Lung (tissue), 12 donors: ENCODE measurements around the gene MLX. TPM values are rescaled to one million over a fixed set of nuclear protein-coding genes. Genes with fewer than 3 reads are reported as not detected.
"Not testable (repeated sequence)": the region's sequence is repeated elsewhere in the genome, so short reads cannot be mapped to it uniquely, and the experiment has no call there.

ENCODE experiments used
- ATAC-seq: fragments of 200-7000 bp; cut with Tn5 transposase; one replicate; pipeline ENCODE4 v1.9.1; 2020; ENCODE audit warnings: moderate number of reproducible peaks; ENCODE audit not compliant: insufficient read depth, low FRiP score
- DNase-seq, 3 donors: peaks; one replicate each; pipeline ENCODE4 v3.0.0-alpha.2; 2013 to 2017
- H3K27ac ChIP-seq, 2 donors: one replicate each; pipeline ENCODE4 v1.5.1; 2013; ENCODE audit warnings: mild to moderate bottlenecking in 2 of 2, moderate library complexity in 2 of 2, control low read depth in 1 of 2, inconsistent platforms in 1 of 2, low read depth in 1 of 2, low read length in 1 of 2
- H3K27me3 ChIP-seq, 3 donors: one replicate each; pipeline ENCODE4 v1.5.1; 2013; ENCODE audit warnings: low read length in 2 of 3; ENCODE audit not compliant: control insufficient read depth in 3 of 3, insufficient read depth in 3 of 3
- H3K36me3 ChIP-seq, 4 donors: one replicate each; pipeline ENCODE4 v1.5.1; 2013; ENCODE audit warnings: low read length in 4 of 4, mild to moderate bottlenecking in 1 of 4, moderate library complexity in 1 of 4; ENCODE audit not compliant: control insufficient read depth in 4 of 4, insufficient read depth in 4 of 4
- H3K4me1 ChIP-seq, 5 donors: one replicate each; pipeline ENCODE4 v1.5.1; 2013; ENCODE audit warnings: low read length in 5 of 5, mild to moderate bottlenecking in 2 of 5, moderate library complexity in 1 of 5; ENCODE audit not compliant: control insufficient read depth in 5 of 5, insufficient read depth in 5 of 5
- H3K4me3 ChIP-seq: one replicate; pipeline ENCODE4 v1.5.1; 2013; ENCODE audit warnings: mild to moderate bottlenecking, control low read depth, moderate library complexity
- H3K9ac ChIP-seq, 2 donors: one replicate each; pipeline ENCODE4 v1.5.1; 2013; ENCODE audit warnings: low read length in 2 of 2, control low read depth in 1 of 2; ENCODE audit not compliant: insufficient read depth in 1 of 2
- H3K9me3 ChIP-seq, 4 donors: one replicate each; pipeline ENCODE4 v1.5.1; 2013; ENCODE audit warnings: low read length in 3 of 4, mild to moderate bottlenecking in 1 of 4, moderate library complexity in 1 of 4; ENCODE audit not compliant: control insufficient read depth in 4 of 4, insufficient read depth in 3 of 4
- CTCF ChIP-seq: IDR thresholded peaks from 2 replicates; pipeline ENCODE4 v1.5.1; 2012; ENCODE audit warnings: mild to moderate bottlenecking; ENCODE audit errors: control extremely low read depth, extremely low read depth
- WGBS, 2 donors: extraction: QIAGEN DNeasy Blood & Tissue Kit; methylation state at CpG; one replicate each; pipeline ENCODE4 v1.1.7; 2013; 5-methylcytosine and 5-hydroxymethylcytosine counted together
- polyA plus RNA-seq, 2 donors: library from polyadenylated mRNA; stranded (reverse); fragments of 200-250 nt; gene quantifications; one replicate each; pipeline ENCODE4 v1.2.1, GENCODE V29; 2013
- total RNA-seq, 2 donors: library from RNA; depleted of rRNA in 1 of 2; stranded (reverse); fragments of >200 nt in 1 of 2; gene quantifications; one replicate each; pipeline ENCODE4 v1.2.1, GENCODE V29; 2014 to 2021
- donor health status: control.
- donor health status: control.
- donor health status: Bipolar disorder and iron deficiency.
- donor health status: healthy.
- donor health status: DM: yes; HTN: yes; CAD: no.

The MLX gene
- total and polyA plus RNA-seq, 4 donors = 31.9 to 71.6 (median 65.7) TPM

GRCh38 chr17:42548993-42549755 lies 17.7 kb upstream of the MLX start:
- peaks cover 0 to 10% (median 4%) of the 10 kb centered on the region in 5 donors for H3K4me1 ChIP-seq
- no peak for ATAC-seq
- no peak for DNase-seq
- H3K9me3 ChIP-seq = no peaks in the 10 kb centered on the region
- no peak overlapping the region for H3K27ac ChIP-seq
- no peak overlapping the region for H3K4me3 ChIP-seq
- peaks cover 0 to 9% (median under 1%) of the 10 kb centered on the region in 4 donors for H3K36me3 ChIP-seq
- TF ChIP-seq CTCF = no peak
- H3K9ac ChIP-seq = no peak overlapping the region
- WGBS, 2 donors = 79 to 84% methylated on average over 14 of the region's 14 CpGs
- H3K27me3 ChIP-seq = no peaks in the 10 kb centered on the region

- ATAC-seq, H3K9me3 ChIP-seq, H3K27me3 ChIP-seq, H3K36me3 ChIP-seq, H3K9ac ChIP-seq, DNase-seq: not testable (repeated sequence)
- H3K4me1 ChIP-seq = peaks cover 0 to 18% (median 4%) of the 10 kb centered on the region in 5 donors
- peak within 1 kb of the TSS; percentile 92 for H3K4me3 ChIP-seq
- peak within 1 kb of the TSS in 1 of 2 donors; percentile 92 for H3K27ac ChIP-seq
- 94 to 96% methylated on average over 15 of the region's 15 CpGs for WGBS, 2 donors
Measured at GRCh38 chr17:42552736-42553135, 14.2 kb upstream of the MLX start, which contains the start of gene HSD17B1. Gene HSD17B1, plus strand, starts transcription at chr17:42552923. Its CDS starts 11 bp downstream, at chr17:42552934.

GRCh38 chr17:42553161-42553818 lies 13.6 kb upstream of the MLX start:
- peak overlapping the region in 1 of 2 donors; percentile 3 for H3K27ac ChIP-seq
- DNase-seq = no peak

More at GRCh38 chr17:42553161-42553818, 13.6 kb upstream of the MLX start:
- Histone ChIP-seq H3K9ac (no peak overlapping the region), H3K9me3 (no peaks in the 10 kb centered on the region), H3K4me3 (no peak overlapping the region), H3K27me3 (no peaks in the 10 kb centered on the region), H3K4me1 (peaks cover 0 to 18% (median 4%) of the 10 kb centered on the region in 5 donors), H3K36me3 (peaks cover 0 to 4% (median 0%) of the 10 kb centered on the region in 4 donors)
- no peak for TF ChIP-seq CTCF
- 79 to 87% methylated on average over 45 of the region's 45 CpGs for WGBS, 2 donors
- ATAC-seq = no peak
